OCI-LY7 (cell line): ENCODE results near the gene ASCC1. TPM values are rescaled to one million over a fixed set of nuclear protein-coding genes. Genes with fewer than 3 reads are reported as not detected.

Experiments
- BruUV-seq: library from RNA; stranded (reverse); fragments of 400-500 nt; replicated peaks from 2 replicates; lab custom pipeline; 2021; lab: Mats Ljungman, UMichigan
- CTCF ChIA-PET: fragments of 300-600 bp; sonication (Branson Sonifier 250); formaldehyde crosslinking; loops from one replicate; lab custom pipeline; 2022; ENCODE audit warnings: antibody characterized with exemption; ENCODE audit not compliant: unreplicated experiment; lab: Charles Lee
- POLR2A ChIA-PET: fragments of 300-600 bp; sonication (Branson Sonifier 250); formaldehyde crosslinking; loops from one replicate; lab custom pipeline; 2022; ENCODE audit warnings: antibody characterized with exemption; lab: Charles Lee
- DNase-seq: peaks from one replicate; pipeline ENCODE4 v3.0.0-alpha.2; 2015; ENCODE audit warnings: low spot score
- H2AFZ ChIP-seq: fragments of 200-600 bp; sonication (generic), shearing (Covaris generic); 2 replicates; pipeline ENCODE4 v1.6.1; 2014; ENCODE audit warnings: mild to moderate bottlenecking, antibody characterized with exemption, low read length, moderate library complexity
- H3K27ac ChIP-seq: fragments of 200-600 bp; sonication (generic); 2 replicates; pipeline ENCODE4 v1.5.1; 2014; ENCODE audit warnings: mixed run types, low read depth, mild to moderate bottlenecking, moderate library complexity, low read length, inconsistent platforms; ENCODE audit not compliant: poor library complexity, severe bottlenecking
- H3K36me3 ChIP-seq: fragments of 200-600 bp; sonication (generic); 2 replicates; pipeline ENCODE4 v1.6.1; 2014; ENCODE audit warnings: mild to moderate bottlenecking, antibody characterized with exemption, low read length, moderate library complexity, mixed read lengths; ENCODE audit not compliant: insufficient read depth
- H3K4me1 ChIP-seq: fragments of 200-600 bp; sonication (generic); 2 replicates; pipeline ENCODE4 v1.5.1; 2014; ENCODE audit warnings: mild to moderate bottlenecking, low read length; ENCODE audit not compliant: insufficient read depth, poor library complexity, severe bottlenecking
- H3K4me2 ChIP-seq: fragments of 200-600 bp; sonication (generic); 2 replicates; pipeline ENCODE4 v1.6.1; 2014; ENCODE audit warnings: mild to moderate bottlenecking, low read length
- H3K4me3 ChIP-seq: fragments of 200-600 bp; sonication (generic); 2 replicates; pipeline ENCODE4 v1.5.1; 2014; ENCODE audit warnings: mild to moderate bottlenecking, low read depth, low read length; ENCODE audit not compliant: poor library complexity, severe bottlenecking
- H3K79me2 ChIP-seq: fragments of 200-600 bp; sonication (generic); 2 replicates; pipeline ENCODE4 v1.6.1; 2016; ENCODE audit warnings: low read depth, mild to moderate bottlenecking, low read length, moderate library complexity, mixed read lengths; ENCODE audit not compliant: insufficient read depth
- H3K9me2 ChIP-seq: fragments of 200-600 bp; sonication (generic); 2 replicates; pipeline ENCODE4 v1.6.1; 2016; ENCODE audit warnings: mild to moderate bottlenecking, low read length, mixed read lengths; ENCODE audit not compliant: insufficient read depth
- H3K9me3 ChIP-seq: fragments of 200-600 bp; sonication (generic); 2 replicates; pipeline ENCODE4 v1.6.1; 2014; ENCODE audit warnings: mild to moderate bottlenecking, mixed run types, low read length, mixed read lengths
- H4K20me1 ChIP-seq: fragments of 200-600 bp; sonication (generic); 2 replicates; pipeline ENCODE4 v1.6.1; 2014; ENCODE audit warnings: mild to moderate bottlenecking, antibody characterized with exemption, low read length, moderate library complexity, mixed read lengths; ENCODE audit not compliant: insufficient read depth
- EZH2phosphoT487 ChIP-seq: fragments of 200-600 bp; sonication (generic); IDR thresholded peaks from 2 replicates; pipeline ENCODE4 v1.6.1; 2018; ENCODE audit warnings: low read depth, borderline replicate concordance, mild to moderate bottlenecking, mixed run types, antibody characterized with exemption, low read length, moderate library complexity, mixed read lengths
- intact Hi-C: fragments of 100-400 bp; cut with micrococcal nuclease; formaldehyde crosslinking; loops from one replicate; pipeline ENCODE4 v1.10.0; 2022; ENCODE audit not compliant: unreplicated experiment
- total RNA-seq, 2 experiments: library from RNA; depleted of rRNA in 1 of 2; stranded (reverse); fragments of >200 nt in 1 of 2; shearing (Covaris generic) in 1 of 2; gene quantifications; 2 replicates each; pipeline ENCODE4 v1.2.3, GENCODE V29; 2014 to 2022
- TF ChIP-seq, protein P1 (sequence below): fragments of 200-600 bp; sonication (generic); conservative IDR thresholded peaks from 2 replicates; pipeline ENCODE4 v1.5.1; 2014; ENCODE audit warnings: mild to moderate bottlenecking, antibody characterized with exemption, low read length, moderate library complexity, mixed read lengths

Gene ASCC1
- total RNA-seq, 2 experiments from 2014 or later: 27.1 to 59.9 TPM

DNA sequence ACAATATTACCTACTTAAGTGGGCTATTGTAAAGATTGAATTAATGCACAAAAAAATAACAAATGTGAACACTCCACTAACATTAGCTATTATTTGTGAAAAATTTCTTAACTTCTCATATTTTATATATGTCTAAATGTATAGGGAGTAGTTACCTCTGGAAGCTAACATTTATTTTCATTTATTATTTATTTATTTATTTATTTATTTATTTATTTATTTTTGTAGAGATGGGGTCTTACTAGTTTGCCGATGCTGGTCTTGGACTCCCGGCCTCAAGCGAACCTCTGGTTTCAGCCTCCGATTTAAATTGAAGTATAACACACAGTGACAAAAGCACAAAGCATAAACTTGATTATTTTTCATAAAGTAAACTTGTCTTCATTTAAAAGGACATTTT lies 122.6 kb downstream of the ASCC1 start:
- no peak overlapping the region for H3K4me3 ChIP-seq
- BruUV-seq: no TSS peak
- H3K4me2 ChIP-seq: no peak overlapping the region
- TF ChIP-seq, protein P1, sequence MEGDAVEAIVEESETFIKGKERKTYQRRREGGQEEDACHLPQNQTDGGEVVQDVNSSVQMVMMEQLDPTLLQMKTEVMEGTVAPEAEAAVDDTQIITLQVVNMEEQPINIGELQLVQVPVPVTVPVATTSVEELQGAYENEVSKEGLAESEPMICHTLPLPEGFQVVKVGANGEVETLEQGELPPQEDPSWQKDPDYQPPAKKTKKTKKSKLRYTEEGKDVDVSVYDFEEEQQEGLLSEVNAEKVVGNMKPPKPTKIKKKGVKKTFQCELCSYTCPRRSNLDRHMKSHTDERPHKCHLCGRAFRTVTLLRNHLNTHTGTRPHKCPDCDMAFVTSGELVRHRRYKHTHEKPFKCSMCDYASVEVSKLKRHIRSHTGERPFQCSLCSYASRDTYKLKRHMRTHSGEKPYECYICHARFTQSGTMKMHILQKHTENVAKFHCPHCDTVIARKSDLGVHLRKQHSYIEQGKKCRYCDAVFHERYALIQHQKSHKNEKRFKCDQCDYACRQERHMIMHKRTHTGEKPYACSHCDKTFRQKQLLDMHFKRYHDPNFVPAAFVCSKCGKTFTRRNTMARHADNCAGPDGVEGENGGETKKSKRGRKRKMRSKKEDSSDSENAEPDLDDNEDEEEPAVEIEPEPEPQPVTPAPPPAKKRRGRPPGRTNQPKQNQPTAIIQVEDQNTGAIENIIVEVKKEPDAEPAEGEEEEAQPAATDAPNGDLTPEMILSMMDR: no peak
- TF ChIP-seq EZH2phosphoT487: no peak
- peaks cover 4% of the 10 kb centered on the region for H3K4me1 ChIP-seq
- H3K79me2 ChIP-seq: no peaks in the 10 kb centered on the region
- H3K27ac ChIP-seq: no peak overlapping the region
- no peaks in the 10 kb centered on the region for H4K20me1 ChIP-seq
- intact Hi-C loops: no loop called here
- POLR2A ChIA-PET: interaction anchor here (0.6 to 1.4 kb wide), 7 partner anchors 9 to 1801 kb away, joined by 3 to 4 read pairs (median 3); no protein-coding TSS in a partner anchor
- CTCF ChIA-PET: no interaction called here
- H3K9me2 ChIP-seq: no peaks in the 10 kb centered on the region
- H3K9me3 ChIP-seq: no peaks in the 10 kb centered on the region
- peaks cover 14% of the 10 kb centered on the region; the same call in 1 of the 2 replicates for H3K36me3 ChIP-seq
- H2AFZ ChIP-seq: no peak overlapping the region
- DNase-seq: no peak

DNA sequence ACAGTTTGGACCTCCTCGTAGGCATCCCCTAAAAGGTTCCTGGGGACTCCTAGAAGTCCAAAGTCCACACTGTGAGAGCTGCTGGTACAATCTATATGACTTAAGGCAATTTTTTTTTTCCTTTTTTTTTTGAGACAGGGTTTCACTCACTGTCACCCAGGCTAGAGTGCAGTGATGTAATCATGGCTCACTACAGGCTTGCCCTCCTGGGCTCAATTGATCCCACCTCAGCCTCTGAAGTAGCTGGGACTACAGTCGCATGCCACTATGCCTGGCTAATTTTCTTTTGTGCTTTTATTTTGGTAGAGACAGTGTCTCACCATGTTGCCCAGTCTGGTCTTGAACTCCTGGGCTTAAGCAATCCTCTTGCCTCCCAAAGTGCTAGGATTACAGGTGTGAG lies 123.1 kb downstream of the ASCC1 start:
- H3K36me3 ChIP-seq: peaks cover 14% of the 10 kb centered on the region; the same call in 1 of the 2 replicates
- no peaks in the 10 kb centered on the region for H3K9me2 ChIP-seq
- H3K79me2 ChIP-seq: no peaks in the 10 kb centered on the region
- no TSS peak for BruUV-seq
- no peaks in the 10 kb centered on the region for H3K9me3 ChIP-seq
- H4K20me1 ChIP-seq: no peaks in the 10 kb centered on the region
- no peak overlapping the region for H3K4me2 ChIP-seq
- ChIA-PET POLR2A (interaction anchor here (0.6 to 1.1 kb wide), 2 partner anchors 9 to 20 kb away, joined by 3 to 4 read pairs; no protein-coding TSS in a partner anchor), CTCF (no interaction called here)
- H3K4me3 ChIP-seq: no peak overlapping the region
- no peak overlapping the region for H2AFZ ChIP-seq
- no peak for DNase-seq
- H3K27ac ChIP-seq: no peak overlapping the region
- intact Hi-C loops: no loop called here
- H3K4me1 ChIP-seq: peaks cover 9% of the 10 kb centered on the region
- TF ChIP-seq EZH2phosphoT487: no peak
- TF ChIP-seq, protein P1: no peak

DNA sequence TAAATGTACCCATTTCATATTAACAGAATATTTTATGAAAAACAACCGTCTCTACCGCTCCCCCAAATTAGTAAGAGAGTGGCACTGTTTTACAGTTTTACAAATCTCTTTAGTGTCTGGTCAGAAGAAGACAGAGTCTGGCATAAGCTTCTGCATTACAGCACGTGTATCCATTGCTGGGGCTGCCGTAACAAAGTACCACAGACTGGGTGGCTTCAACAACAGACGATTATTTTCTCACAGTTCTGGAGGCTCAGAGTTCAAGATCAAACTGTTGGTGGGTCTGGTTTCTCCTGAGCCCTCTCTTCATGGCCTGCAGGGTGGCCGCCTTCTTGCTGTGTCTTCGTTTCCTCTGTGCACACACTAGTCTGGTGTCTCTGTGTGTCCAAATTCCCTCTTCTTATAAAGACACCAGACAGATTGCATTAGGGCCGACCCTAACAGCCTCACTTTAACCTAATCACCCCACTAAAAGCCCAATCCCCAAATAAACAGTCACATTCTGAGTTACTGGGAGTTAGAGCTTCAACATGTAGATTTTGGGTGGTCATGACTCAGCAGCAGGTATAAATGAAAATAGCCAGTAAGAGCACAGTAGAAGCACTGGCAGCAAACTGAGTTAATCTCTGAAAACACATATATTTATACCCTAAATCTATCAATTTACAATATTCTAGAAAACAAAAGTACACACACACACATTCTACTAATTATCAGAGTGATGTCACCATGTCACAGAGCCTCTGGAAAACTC lies 123.7 kb downstream of the ASCC1 start:
- H3K9me2 ChIP-seq: no peaks in the 10 kb centered on the region
- H3K79me2 ChIP-seq: no peaks in the 10 kb centered on the region
- no peak for DNase-seq
- peaks cover 15% of the 10 kb centered on the region for H3K4me1 ChIP-seq
- H3K9me3 ChIP-seq: no peaks in the 10 kb centered on the region
- H2AFZ ChIP-seq: no peak overlapping the region
- TF ChIP-seq EZH2phosphoT487: no peak
- TF ChIP-seq, protein P1: no peak
- no peak overlapping the region for H3K27ac ChIP-seq
- intact Hi-C loops: no loop called here
- no peaks in the 10 kb centered on the region for H4K20me1 ChIP-seq
- CTCF ChIA-PET: no interaction called here
- H3K4me3 ChIP-seq: no peak overlapping the region
- no TSS peak for BruUV-seq
- no peak overlapping the region for H3K4me2 ChIP-seq
- POLR2A ChIA-PET: no interaction called here
- H3K36me3 ChIP-seq: peaks cover 14% of the 10 kb centered on the region; the same call in 1 of the 2 replicates
